Ovary (tissue), 3 donors: Measurements from ENCODE around the gene CACNB4.

Experiments
- EP300 ChIP-seq: sonication (generic); formaldehyde crosslinking; IDR thresholded peaks from one replicate; pipeline ENCODE4 v1.6.1; 2017; ENCODE audit warnings: antibody characterized with exemption
- POLR2A ChIP-seq: fragments of 450-650 bp; IDR thresholded peaks from one replicate; pipeline ENCODE4 v1.6.1; 2017; ENCODE audit warnings: antibody characterized with exemption, mild to moderate bottlenecking, moderate library complexity
- TF ChIP-seq, protein P1 (sequence below), 3 donors: fragments of 450-650 bp in 2 of 3; fragments of 200-600 bp in 1 of 3; IDR thresholded peaks; one replicate each; pipeline versions ENCODE4 v1.5.1 to v1.8.0; 2016 to 2022; ENCODE audit warnings: antibody characterized with exemption in 3 of 3, mild to moderate bottlenecking in 1 of 3
- donor health status: DM: no; HTN: no; CAD: no.

DNA sequence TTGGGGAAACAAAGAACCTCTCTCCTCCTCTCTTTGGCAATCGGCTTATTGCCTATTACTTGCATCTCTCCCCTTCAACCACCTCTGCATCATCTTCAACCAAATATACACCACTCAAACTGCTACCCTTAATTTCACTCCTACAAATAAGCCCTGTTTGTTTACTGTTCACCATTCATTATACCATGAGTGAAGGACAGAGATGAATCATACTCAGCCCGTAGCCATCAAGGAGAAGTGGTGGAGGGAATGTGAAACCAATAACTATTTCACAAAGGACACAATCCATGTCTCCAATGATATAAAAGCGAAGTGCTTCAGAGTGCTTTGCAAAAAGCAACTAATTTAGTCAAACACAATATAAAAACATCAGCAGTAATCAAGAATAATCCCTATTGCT is 76.8 kb downstream of the CACNB4 start:
- TF ChIP-seq, protein P1, sequence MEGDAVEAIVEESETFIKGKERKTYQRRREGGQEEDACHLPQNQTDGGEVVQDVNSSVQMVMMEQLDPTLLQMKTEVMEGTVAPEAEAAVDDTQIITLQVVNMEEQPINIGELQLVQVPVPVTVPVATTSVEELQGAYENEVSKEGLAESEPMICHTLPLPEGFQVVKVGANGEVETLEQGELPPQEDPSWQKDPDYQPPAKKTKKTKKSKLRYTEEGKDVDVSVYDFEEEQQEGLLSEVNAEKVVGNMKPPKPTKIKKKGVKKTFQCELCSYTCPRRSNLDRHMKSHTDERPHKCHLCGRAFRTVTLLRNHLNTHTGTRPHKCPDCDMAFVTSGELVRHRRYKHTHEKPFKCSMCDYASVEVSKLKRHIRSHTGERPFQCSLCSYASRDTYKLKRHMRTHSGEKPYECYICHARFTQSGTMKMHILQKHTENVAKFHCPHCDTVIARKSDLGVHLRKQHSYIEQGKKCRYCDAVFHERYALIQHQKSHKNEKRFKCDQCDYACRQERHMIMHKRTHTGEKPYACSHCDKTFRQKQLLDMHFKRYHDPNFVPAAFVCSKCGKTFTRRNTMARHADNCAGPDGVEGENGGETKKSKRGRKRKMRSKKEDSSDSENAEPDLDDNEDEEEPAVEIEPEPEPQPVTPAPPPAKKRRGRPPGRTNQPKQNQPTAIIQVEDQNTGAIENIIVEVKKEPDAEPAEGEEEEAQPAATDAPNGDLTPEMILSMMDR (IDR thresholded peaks at IDR 0.05), result no peak
- TF ChIP-seq POLR2A, result no peak
- no peak for TF ChIP-seq EP300
